GM19023 (cell line): ENCODE results near the gene PIGBOS1.
"Not testable (repeated sequence)": the region's sequence is repeated elsewhere in the genome, so short reads cannot be mapped to it uniquely, and the experiment has no call there.

Source experiments
- ATAC-seq: cut with Tn5 transposase; IDR thresholded peaks from one replicate; pipeline ENCODE4 v1.9.1; 2021; ENCODE audit warnings: mild to moderate bottlenecking, moderate library complexity; ENCODE audit not compliant: unreplicated experiment

The PIGBOS1 gene, protein sequence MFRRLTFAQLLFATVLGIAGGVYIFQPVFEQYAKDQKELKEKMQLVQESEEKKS

DNA sequence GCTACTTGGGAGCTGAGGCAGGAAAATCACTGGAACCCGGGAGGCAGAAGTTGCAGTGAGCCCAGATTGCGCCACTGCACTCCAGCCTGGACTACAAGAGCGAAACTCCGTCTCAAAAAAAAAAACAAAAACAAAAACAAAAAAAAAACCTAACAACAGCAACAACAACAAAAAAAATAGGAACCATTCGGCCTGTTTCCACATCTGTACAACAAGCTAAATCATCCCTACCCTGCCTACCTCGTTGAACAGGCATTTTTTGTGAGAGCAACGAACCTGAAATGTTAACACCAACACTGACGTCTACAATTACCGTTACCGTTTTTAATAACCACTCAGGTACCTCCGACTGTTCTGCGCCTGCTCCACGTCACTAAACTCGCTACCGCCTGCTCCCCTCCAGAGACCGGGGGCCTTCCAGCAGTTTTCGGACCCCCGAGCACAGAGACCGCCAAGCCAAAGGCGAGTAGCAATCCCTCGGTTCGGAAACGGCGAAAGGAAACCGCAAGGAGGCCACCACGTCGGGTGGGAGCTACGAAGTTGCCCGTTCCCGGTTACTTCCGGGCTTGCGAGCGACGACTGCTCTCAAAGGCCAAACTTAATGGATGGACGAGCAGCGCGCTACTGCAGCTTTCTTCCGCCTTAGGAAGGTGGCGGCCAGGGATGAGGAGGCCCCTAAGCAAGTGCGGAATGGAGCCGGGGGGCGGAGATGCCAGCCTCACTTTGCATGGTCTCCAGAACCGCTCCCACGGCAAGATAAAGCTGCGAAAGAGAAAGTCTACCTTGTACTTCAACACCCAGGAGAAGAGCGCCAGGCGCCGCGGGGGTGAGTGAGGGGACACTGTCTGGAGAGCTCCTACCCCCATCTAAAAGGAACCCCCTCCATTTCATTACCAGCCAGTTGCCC lies at the start of gene PIGBOS1, which contains the start of gene PIGB:
Gene PIGBOS1 (minus strand): TSS at position 536 of the 907 bp plus-strand sequence. CDS start 1,331 bp downstream, outside the sequence.
Gene PIGB (plus strand): TSS at position 635 of the 907 bp plus-strand sequence. CDS start 29 bp downstream, at position 664.
- ATAC-seq = peak; percentile 93

DNA sequence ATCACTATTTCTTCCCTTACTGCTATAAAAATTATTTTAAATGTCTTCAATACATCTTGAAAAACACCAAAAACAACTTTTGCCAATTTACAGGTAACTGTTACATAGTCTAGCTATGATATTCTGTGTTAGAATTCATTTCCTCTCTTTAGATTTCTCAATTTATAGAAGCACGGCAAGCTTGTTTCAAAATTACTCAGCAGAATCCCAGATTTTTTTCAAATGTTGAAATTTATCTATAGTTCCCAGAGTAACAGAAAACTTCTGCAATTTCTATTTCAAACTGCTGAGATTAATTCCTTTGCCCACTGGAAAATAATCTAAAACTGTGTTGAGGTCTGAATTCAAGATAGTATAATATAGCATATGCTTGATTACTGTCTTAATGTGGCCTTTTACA lies 48.1 kb upstream of the PIGBOS1 start:
- ATAC-seq = no peak

DNA sequence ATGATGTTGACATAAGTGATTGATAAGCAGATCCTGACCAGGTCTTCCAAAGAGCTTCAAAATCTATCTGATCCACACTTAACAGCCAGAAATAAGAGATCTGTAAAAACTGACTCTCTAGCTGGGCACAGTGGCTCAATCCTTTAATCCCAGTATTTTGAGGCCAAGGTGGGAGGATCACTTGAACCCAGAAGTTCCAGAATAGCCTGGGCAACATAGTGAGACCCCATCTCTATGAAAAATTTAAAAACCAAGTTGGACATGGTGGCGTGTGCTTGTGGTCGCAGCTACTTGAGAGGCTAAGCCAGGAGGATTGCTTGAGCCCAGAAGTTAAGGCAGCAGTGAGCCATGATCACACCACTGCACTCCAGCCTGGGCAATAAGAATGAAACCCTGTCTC lies 43.7 kb upstream of the PIGBOS1 start:
- no peak for ATAC-seq

DNA sequence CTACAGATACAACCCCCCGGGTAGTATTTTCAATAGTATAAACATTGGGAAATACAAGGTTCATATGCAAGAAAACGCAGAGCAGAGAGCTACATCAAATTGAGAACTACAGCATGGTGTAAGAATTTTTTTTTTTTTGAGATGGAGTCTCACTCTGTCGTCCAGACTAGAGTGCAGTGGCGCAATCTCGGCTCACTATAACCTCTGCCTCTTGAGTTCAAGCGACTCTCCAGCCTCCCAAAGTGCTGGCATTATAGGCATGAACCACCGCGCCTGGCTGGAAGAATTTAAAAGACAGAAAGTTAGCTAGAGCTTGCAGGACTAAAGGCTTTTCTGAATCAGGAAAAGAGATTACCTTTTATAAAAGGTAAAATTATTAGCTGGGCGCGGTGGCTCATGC lies 42.1 kb upstream of the PIGBOS1 start:
- no peak for ATAC-seq

DNA sequence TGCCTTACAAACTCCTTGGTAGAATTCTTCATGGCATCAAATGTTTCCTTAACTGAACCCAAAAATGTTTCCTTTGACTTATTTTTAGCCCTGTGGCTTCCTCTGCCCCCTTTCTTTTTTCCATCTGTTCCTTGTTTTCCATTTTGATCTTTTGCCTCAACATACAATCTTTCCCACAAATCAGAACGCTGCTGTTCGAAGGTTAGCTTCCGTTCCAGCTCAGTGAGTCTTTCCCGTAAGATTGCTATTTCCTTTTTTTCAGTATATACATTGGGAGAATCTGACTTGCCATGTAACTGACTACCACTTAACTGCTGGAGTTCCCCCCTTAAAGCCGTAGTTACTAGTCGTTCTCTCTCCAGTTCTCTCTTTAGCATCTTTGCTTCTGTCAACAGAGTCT lies 41.3 kb upstream of the PIGBOS1 start:
- ATAC-seq = no peak

DNA sequence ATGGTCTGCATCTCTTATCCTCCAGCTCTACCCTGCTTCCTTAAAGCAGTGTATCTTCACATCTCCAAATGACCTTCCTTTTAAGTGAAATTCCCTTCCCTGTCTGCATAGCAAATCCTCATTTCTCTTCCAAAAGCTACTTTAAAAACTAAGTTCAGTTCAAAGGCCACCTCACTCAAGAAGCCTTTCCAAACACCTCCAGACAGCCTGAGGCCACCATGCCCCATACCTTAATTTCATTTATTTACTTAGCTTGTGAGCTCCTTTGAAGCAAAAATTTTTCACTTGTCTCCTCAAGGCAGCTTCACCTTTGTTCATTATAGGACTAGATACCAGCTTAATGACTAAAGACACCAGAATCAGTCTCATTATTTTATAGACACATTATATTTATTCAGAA lies 39.5 kb upstream of the PIGBOS1 start:
- ATAC-seq = no peak

DNA sequence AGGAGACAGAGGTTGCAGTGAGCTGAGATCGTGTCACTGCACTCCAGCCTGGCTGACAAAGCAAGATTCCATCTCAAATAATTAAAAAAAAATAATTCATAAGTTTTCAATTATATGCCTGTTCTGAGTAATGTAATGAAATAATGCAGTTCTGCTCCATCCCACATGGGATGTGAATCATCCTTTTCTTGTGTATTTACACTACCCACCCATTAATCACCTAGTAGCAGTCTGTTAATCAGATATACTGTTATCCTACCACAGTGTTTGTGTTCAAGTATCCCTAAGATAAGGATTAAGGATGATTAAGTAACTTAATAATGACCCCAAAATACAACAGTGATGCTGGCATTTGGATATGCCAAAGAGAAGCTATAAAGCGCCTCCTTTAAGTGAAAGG lies 38.9 kb upstream of the PIGBOS1 start:
- ATAC-seq = no peak

DNA sequence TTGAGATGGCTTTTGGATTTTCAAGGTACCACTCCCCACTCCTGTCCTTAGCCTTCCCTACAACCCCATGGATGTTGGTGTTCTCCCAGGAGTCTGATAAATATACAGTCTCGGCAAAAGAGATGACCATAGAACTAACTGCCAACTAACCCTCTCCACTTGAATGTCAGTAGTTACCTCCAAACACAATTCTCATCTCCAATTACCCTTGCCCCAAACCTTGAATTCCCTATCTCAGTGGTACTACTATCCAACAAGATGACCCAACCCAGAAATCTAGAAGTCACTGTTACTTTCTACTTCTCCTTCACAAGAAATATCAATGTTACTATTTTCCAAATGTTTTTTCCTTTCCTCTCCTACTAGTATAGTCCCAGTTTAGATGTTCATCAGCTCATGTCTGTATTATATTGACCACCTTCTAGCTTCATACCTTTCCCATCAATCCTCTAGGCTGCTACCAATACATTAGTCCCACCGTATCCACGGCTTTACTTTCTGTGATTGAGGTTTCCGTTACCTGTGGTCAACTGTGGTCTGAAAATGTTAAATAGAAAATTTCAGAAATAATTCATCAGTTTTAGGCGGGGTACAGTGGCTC lies 38.2 kb upstream of the PIGBOS1 start:
- ATAC-seq = no peak

DNA sequence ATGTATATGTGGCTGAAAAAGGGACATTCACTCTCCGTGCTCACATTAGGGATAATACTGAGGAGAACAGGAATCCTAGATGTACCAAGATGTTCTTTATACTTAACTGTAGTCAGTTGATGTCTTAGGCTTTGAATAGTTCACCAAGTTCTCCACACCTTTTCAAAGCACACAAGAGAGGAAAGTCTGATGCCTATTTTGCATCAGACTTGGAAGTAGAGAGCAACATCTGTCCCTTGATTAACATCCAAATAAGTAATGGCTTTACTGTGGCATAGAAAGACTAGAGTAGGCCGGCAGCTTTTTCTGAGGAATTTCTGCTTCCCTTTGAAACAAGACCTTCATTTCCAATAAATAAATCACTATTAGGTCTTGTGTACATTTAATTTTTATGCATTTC lies 34.1 kb upstream of the PIGBOS1 start:
- ATAC-seq = no peak

DNA sequence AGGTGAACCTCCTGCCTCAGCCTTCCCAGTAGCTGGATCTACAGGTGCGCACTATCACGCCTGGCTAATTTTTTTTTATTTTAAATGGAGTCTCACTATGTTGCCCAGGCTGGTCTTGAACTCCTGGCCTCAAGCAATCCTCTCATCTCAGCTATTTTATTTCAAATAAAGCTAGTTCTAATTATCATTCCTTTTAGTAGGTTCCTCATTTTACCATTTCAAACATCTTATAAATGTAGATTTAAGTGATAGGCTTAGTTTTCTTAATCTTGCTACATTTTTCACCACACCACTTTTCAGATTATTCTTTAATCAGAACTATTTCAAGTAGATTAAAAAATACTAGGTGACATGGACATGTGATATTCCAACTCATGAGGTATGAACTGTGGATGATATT lies 30.4 kb upstream of the PIGBOS1 start:
- no peak for ATAC-seq

DNA sequence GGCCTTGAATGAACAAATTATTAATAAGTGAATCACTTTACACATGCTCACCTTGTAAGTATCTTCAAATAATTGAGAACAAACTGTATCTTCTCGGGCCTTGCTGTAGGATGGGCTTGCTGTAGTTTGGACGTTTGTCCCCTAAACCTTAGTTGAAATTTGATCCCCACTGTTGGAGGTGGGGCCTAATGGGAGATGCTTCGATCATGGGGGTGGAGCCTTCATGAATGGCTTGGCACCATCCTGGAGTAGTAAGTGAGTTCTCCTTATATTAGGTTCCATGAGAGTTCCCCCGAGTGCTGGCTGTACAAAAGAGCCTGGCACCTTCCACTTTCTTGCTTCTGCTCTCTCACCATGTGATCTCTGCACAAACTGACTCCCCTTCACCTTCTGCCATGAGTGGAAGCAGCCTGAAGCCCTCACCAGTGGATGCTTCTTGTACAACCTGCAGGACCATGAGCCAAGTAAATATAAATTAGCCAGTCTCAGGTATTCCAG lies 29.4 kb upstream of the PIGBOS1 start:
- no peak for ATAC-seq

DNA sequence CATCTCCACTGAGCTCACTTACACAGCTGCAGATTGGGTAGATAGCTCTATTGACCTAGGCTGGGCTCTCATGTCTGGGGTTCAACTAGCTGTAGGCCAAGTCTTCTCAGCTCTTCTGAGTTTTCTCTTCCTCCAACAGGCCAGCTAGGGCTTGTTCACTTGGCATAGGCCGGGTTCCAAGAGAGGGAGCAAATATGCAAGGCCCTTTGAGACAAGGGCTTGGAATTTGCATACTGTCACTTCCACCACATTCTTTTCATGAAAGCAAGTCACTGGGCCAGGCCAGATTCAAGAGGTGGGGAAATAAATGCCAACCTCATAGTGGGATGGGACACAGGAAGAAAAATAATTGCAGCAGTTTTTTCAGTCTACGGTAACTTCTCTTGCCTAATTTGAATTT lies 25.3 kb upstream of the PIGBOS1 start:
- no peak for ATAC-seq

DNA sequence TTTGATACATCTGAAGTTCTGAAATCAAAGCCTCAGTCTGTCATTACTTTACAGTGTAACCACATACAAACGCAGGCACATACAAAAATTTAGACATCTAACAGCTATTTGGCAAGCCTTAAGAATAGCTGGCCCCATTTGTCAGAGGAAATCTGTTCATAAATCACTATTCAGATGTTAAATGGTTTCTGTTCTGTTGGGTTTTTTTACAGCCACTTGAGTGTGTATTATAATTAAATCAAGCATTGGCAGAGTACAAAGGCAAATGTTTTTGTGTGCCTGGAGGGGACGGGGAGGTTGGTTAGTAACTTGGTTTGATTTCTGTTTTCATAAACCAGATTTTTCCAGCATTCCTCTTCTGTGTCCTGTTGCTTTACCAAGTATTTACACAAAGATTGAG lies 24.2 kb upstream of the PIGBOS1 start:
- no peak for ATAC-seq

DNA sequence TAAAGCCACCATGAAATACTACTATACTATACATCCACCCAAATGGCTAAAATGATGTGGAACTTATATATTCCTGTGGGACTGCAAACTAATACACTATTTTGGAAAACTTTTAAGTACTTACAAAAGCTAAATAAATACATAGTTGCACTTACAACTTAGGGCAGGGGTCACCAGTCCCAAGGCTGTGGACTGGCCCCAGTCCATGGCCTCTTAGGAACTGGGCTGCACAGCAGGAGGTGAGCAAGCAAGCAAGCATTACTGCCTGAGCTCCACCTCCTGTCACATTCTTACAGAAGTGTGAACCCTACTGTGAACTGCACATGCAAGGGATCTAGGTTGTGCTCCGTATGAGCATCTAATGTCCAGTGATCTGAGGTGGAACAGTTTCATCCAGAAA lies 18.2 kb upstream of the PIGBOS1 start:
- ATAC-seq = no peak

DNA sequence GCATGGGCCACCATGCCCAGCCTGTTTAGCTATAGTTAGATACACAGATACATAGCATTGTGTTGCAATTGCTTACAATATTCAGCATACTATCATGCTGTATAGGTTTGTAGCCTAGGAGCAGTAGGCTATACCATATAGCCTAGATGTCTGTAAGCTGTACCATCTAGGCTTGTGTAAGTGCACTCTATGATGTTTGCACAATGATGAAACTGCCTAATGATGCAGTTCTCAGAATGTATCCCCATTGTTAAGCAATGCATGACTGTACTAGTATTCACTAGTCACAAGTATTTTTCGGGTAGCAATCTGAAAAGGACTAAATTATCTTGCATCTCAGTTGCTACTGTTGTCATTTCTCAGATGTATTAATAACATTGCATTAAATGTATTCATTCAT lies 16.1 kb upstream of the PIGBOS1 start:
- no peak for ATAC-seq

DNA sequence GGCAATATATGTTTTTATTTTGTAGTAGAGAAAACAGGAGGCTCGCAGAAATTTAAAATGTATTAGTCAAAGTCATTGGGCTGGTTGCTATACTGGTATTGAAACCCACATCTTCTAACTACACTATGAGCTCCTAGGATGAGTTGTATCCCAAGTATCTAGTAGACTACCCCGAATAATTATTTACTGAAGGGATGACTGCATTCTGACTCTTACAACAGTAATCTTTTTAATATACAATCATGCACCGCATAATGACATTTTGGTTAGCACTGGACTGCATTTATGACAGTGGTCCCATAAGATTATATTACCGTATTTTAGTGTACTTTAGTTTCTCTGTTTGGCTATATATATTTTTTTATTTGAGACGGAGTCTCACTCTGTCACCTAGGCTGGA lies 15.4 kb upstream of the PIGBOS1 start:
- no peak for ATAC-seq

DNA sequence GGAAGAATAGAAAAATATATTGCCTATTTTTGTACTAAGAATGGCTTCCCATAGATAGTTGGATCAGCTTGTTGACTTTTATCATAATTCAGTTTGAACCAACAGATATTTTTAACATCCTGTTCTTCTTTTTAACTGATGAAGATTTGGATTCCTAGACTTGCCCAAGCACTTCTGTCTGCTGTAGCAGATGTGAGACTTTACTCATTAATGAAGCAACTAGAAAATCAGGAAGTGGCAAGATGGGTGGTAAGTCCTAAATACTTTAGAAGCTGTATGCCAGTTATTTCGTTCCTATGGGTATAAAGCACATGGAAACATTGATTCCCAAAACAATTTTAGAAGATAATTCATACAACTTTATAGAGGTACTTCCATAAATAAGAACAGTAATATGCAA lies 8.5 kb upstream of the PIGBOS1 start:
- no peak for ATAC-seq

DNA sequence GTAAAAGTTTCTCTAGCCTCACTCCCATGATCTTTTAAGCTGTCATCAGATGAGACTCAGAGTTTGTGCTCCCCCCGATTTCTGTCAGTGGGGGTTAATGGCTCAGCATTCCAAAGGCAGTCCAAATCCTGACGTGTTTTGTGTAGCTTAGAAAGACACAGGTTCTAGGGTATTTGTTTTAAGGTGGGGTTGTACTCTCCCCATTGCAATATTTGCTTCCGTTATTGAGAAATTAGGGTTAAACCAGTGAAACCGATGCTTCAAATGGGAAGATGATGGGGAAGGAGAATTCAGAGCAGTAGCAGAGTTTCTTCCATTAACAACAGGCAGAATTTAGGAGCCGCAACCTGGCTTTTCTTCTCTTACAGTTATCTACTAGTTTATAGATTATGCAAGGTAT lies 3.5 kb upstream of the PIGBOS1 start:
- no peak for ATAC-seq

DNA sequence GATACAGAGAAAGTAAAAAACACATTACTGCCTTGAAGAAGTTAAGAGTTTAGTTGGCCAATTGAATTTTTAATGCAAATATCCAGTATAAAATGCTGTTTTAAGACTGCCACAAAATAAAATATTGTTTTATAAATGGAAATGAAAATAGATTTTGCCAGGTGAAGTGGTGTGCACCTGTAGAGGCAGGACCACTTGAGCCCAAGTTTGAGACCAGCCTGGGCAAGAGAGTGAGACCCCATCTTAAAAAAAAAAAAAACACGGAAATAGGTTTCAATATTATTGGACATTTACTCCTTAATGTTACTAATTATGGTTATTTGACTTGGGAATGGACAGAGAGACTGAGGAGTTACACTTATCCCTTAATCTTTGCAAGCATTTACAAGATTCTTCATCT lies 2.0 kb upstream of the PIGBOS1 start:
- ATAC-seq = no peak

DNA sequence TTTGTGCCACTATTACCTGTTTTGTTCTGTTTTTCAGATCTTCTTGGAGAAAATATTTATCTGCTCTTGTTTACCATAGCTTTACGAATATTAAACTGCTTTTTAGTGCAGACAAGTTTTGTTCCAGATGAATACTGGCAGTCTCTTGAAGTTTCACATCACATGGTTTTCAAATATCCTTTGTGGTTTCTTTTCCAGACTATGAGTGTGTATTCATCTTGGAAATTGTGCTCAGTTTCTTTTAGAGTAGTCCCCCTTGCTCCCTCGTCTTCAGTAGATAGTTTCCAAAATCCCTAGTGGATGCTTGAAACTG lies 1.3 kb upstream of the PIGBOS1 start:
- no peak for ATAC-seq

DNA sequence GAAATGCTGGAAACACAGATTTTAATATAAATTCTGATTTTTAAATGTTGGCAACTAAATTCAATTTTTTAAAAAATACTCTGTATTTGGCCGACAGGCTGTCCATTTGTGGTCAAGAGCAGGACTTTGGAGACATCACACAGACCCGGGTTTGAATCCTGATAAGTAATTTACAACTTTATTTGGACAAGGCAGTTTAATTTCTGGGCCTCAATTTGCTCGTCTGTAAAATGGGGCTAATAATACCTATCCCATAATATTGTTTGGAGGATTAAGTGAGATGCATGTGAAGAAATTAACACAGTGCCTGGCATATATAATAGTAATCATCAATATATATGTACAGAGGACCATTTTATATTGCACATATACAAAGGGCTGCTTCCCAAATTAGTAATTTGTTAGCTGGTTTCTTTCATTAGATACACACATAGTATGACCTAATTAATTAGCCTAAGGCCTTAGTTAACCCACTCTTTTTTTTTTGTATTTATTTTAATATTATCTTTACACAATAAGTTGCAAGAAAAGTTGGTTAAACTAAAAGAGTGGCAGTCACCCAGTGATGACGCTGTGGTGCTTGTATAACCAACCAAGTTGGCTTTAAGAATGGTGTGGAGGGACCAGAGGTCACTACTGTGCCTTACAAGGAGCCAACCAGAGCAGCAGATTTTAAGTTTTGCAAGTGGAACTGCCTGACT lies 764 bp upstream of the PIGBOS1 start:
- ATAC-seq = peak; percentile 32

DNA sequence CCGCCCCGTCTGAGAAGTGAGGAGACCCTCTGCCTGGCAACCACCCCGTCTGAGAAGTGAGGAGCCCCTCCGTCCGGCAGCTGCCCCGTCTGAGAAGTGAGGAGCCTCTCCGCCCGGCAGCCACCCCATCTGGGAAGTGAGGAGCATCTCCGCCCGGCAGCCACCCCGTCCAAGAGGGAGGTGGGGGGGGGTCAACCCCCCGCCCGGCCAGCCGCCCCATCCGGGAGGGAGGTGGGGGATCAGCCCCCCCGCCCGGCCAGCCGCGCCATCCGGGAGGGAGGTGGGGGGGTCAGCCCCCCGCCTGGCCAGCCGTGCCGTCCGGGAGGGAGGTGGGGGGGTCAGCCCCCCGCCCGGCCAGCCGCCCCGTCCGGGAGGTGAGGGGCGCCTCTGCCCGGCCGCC lies 16.1 kb downstream of the PIGBOS1 start:
- not testable (repeated sequence) for ATAC-seq
